ENCODE measurements around the gene PHRF1. TPM values are rescaled to one million over a fixed set of nuclear protein-coding genes. Genes with fewer than 3 reads are reported as not detected.
A peak's percentile ranks its signal among the peaks of the same experiment; 100 is the strongest.

PHRF1 gene
- total and polyA plus RNA-seq, 9 of the 15 experiments (the other 6 are each of a cell fraction or from before 2014, with no cell fraction given), result 0.07 to 37.2 (median 7.7) TPM

DNA sequence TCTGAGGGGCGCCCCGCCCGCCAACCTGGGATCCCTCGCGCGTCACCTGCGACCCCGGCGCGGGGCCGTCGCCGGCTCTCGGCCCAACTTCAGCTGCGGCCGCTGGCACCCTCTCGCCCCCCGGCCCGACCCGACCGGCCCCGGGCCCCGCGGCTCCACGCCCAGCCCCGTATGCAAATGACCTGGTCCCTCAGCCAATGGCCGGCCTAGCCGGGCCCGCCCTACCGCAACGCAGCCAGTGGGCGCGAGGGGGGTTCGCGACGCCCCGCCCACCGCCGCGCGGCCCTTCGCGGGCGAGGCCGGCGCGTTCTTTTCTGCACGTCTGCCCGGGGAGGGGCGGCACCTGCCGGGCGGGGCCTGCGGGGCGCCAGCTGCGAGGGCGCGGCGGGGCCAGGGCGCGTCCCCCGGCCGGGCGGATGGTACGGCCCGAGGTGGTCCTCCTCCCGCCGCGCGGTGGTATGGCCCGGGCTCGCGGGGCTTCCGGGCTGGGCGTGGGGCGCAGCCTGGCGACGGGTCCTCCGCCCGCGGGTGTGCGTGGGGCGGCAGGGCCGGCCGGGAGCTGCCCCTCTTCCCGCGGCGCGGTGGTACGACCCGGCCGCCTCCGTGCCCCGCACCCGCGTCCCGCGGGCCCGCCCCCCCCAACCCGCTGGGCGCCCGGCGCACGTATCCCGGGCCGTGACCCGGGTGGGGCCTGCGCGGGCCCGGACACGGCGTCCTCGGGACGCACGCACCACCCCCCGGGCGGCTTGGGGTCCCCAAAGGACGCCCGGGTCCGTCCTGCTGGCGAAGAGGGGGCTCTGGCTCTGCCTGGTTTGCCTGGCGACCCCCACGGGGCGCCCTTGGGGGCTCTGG is 7.7 kb upstream of the PHRF1 start (continued):
- TF ChIP-seq, protein P1, sequence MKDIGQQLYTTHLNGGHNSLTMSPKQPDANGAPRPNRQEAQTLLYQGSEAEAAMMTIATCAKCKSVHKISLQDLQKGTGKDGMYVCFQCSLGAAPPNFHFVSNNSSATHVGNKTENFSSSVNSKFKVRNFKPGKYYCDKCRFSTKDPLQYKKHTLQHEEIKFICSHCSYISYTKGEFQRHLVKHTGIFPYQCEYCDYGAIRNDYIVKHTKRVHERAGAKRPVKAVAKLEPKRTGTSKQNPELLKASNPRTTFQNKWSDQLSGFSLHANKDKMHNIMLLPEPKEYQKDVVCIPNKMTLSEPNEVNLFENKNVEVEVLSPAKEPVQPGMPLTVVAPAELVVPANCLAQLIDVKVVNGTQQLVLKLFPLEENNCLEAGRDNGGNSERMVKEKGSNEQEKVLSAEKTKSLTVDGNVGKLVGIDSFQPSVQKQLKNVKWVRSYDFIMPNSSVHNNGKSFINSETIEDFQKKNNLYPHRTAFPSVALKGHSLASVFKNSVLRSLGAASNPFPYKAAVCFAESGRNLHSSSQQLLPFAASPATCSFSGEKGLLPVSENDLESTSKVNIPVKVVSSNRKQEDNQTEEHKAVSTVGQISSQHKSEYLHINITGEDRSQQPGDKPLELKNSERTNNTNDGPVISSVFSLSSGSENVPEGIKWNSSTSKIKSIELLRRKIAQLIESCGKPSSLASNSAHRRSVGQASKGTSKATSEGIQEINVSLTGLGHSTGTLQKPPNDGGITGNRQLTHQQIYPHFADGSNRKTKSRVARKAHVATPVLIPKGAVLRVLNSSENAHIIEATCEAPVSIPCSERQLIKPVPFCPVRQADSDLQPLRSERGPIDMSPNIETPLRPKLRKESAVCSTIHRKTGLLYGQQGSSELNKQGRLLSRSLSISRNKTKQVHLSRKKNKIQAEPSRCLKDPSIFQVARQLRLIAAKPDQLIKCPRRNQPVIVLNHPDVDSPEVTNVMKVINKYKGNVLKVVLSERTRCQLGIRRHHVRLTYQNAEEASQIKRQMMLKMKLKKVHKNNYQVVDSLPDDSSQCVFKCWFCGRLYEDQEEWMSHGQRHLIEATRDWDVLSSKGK (CRISPR knock-in tag; IDR thresholded peaks at IDR 0.05), result no peak
- TF ChIP-seq, protein P2, sequence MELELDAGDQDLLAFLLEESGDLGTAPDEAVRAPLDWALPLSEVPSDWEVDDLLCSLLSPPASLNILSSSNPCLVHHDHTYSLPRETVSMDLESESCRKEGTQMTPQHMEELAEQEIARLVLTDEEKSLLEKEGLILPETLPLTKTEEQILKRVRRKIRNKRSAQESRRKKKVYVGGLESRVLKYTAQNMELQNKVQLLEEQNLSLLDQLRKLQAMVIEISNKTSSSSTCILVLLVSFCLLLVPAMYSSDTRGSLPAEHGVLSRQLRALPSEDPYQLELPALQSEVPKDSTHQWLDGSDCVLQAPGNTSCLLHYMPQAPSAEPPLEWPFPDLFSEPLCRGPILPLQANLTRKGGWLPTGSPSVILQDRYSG (tag; conservative IDR thresholded peaks at IDR 0.05; ENCODE audit: low read depth), result no peak
- TF ChIP-seq, protein P3, sequence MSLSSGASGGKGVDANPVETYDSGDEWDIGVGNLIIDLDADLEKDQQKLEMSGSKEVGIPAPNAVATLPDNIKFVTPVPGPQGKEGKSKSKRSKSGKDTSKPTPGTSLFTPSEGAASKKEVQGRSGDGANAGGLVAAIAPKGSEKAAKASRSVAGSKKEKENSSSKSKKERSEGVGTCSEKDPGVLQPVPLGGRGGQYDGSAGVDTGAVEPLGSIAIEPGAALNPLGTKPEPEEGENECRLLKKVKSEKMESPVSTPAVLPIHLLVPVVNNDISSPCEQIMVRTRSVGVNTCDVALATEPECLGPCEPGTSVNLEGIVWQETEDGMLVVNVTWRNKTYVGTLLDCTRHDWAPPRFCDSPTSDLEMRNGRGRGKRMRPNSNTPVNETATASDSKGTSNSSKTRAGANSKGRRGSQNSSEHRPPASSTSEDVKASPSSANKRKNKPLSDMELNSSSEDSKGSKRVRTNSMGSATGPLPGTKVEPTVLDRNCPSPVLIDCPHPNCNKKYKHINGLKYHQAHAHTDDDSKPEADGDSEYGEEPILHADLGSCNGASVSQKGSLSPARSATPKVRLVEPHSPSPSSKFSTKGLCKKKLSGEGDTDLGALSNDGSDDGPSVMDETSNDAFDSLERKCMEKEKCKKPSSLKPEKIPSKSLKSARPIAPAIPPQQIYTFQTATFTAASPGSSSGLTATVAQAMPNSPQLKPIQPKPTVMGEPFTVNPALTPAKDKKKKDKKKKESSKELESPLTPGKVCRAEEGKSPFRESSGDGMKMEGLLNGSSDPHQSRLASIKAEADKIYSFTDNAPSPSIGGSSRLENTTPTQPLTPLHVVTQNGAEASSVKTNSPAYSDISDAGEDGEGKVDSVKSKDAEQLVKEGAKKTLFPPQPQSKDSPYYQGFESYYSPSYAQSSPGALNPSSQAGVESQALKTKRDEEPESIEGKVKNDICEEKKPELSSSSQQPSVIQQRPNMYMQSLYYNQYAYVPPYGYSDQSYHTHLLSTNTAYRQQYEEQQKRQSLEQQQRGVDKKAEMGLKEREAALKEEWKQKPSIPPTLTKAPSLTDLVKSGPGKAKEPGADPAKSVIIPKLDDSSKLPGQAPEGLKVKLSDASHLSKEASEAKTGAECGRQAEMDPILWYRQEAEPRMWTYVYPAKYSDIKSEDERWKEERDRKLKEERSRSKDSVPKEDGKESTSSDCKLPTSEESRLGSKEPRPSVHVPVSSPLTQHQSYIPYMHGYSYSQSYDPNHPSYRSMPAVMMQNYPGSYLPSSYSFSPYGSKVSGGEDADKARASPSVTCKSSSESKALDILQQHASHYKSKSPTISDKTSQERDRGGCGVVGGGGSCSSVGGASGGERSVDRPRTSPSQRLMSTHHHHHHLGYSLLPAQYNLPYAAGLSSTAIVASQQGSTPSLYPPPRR (CRISPR knock-in tag; IDR thresholded peaks at IDR 0.05; ENCODE audit: borderline replicate concordance), result no peak
- TF ChIP-seq, protein P4, sequence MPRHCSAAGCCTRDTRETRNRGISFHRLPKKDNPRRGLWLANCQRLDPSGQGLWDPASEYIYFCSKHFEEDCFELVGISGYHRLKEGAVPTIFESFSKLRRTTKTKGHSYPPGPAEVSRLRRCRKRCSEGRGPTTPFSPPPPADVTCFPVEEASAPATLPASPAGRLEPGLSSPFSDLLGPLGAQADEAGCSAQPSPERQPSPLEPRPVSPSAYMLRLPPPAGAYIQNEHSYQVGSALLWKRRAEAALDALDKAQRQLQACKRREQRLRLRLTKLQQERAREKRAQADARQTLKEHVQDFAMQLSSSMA (CRISPR knock-in tag; IDR thresholded peaks at IDR 0.05), result 0 out of 2 replicates have a peak, but pooled peaks have one; percentile 9
- TF ChIP-seq SAFB (IDR thresholded peaks at IDR 0.05; ENCODE audit: borderline replicate concordance, low read depth, low read length), result peak; percentile 69; the same call in 1 of the 2 replicates
- TF ChIP-seq PTBP1 (IDR thresholded peaks at IDR 0.05; ENCODE audit: low read depth, low read length), result no peak
- peak; percentile 93 for TF ChIP-seq RB1 (IDR thresholded peaks at IDR 0.05; ENCODE audit: low read depth)
- TF ChIP-seq TCF7L2 (IDR thresholded peaks at IDR 0.05; ENCODE audit: low read depth, low read length), result peak; percentile 93
- no peak for TF ChIP-seq POU5F1 (IDR thresholded peaks at IDR 0.05; ENCODE audit: borderline replicate concordance, low read depth, low read length, partially characterized antibody)

Measured in K562 (cell line).